CD14-positive monocyte (primary cell): ENCODE results near the gene CADM2. TPM values are rescaled to one million over a fixed set of nuclear protein-coding genes. Genes with fewer than 3 reads are reported as not detected.

Experiments used
- DNase-seq, 3 donors: peaks; one replicate each; pipeline ENCODE4 v3.0.0-alpha.2; 2011 to 2022
- H2AFZ ChIP-seq: 2 replicates; pipeline ENCODE4 v1.6.0; 2012; ENCODE audit warnings: mild to moderate bottlenecking, low read depth, low read length, inconsistent platforms; ENCODE audit not compliant: insufficient read depth, poor library complexity, severe bottlenecking
- H3K27ac ChIP-seq, 2 donors: 1 replicate in 1 of 2; 2 replicates in 1 of 2; pipeline ENCODE4 v1.5.1; 2012 to 2013; ENCODE audit warnings: low read length in 2 of 2, control low read depth in 1 of 2, inconsistent platforms in 1 of 2, low read depth in 1 of 2, mild to moderate bottlenecking in 1 of 2
- H3K27me3 ChIP-seq, 2 donors: one replicate each; pipeline versions ENCODE4 v1.6.0 to v1.6.1; 2011 to 2013; ENCODE audit warnings: low read length in 2 of 2; ENCODE audit not compliant: control insufficient read depth in 2 of 2, insufficient read depth in 2 of 2
- H3K36me3 ChIP-seq, 2 donors: replicated peaks in 1 of 2; 1 replicate in 1 of 2; 2 replicates in 1 of 2; pipeline versions ENCODE4 v1.5.1 to v1.6.1; 2012 to 2013; ENCODE audit warnings: low read length in 2 of 2, control low read depth in 1 of 2, inconsistent platforms in 1 of 2, mild to moderate bottlenecking in 1 of 2; ENCODE audit not compliant: insufficient read depth in 2 of 2, control insufficient read depth in 1 of 2
- H3K4me1 ChIP-seq, 2 donors: 1 replicate in 1 of 2; 2 replicates in 1 of 2; pipeline versions ENCODE4 v1.5.1 to v1.6.1; 2012 to 2013; ENCODE audit warnings: low read length in 2 of 2, control low read depth in 1 of 2, inconsistent platforms in 1 of 2, mild to moderate bottlenecking in 1 of 2, moderate library complexity in 1 of 2; ENCODE audit not compliant: insufficient read depth in 2 of 2, control insufficient read depth in 1 of 2
- H3K4me2 ChIP-seq: replicated peaks from 2 replicates; pipeline ENCODE3; 2012; ENCODE audit warnings: low read length, moderate library complexity, mild to moderate bottlenecking; ENCODE audit not compliant: poor library complexity, severe bottlenecking; ENCODE audit errors: extremely low read depth
- H3K4me3 ChIP-seq, 3 experiments: fragments of 200-600 bp in 1 of 3; sonication (generic) in 1 of 3; replicated peaks in 1 of 3; 1 replicate in 2 of 3; 2 replicates in 1 of 3; pipeline ENCODE4 v1.5.1; 2011 to 2013; ENCODE audit warnings: low read length in 3 of 3, mild to moderate bottlenecking in 3 of 3, control low read depth in 2 of 3, low read depth in 2 of 3, inconsistent platforms in 1 of 3, moderate library complexity in 1 of 3
- H3K79me2 ChIP-seq: 2 replicates; pipeline ENCODE4 v1.6.0; 2012; ENCODE audit warnings: mild to moderate bottlenecking, control low read depth, inconsistent platforms, low read length, moderate library complexity; ENCODE audit not compliant: insufficient read depth
- H3K9ac ChIP-seq: 2 replicates; pipeline ENCODE4 v1.6.0; 2017; ENCODE audit warnings: low read length, mild to moderate bottlenecking; ENCODE audit not compliant: insufficient read depth, poor library complexity, severe bottlenecking
- H3K9me3 ChIP-seq, 2 donors: replicated peaks in 1 of 2; 1 replicate in 1 of 2; 2 replicates in 1 of 2; pipeline versions ENCODE4 v1.5.1 to v1.6.1; 2012 to 2013; ENCODE audit warnings: low read length in 2 of 2, control low read depth in 1 of 2; ENCODE audit not compliant: control insufficient read depth in 1 of 2, insufficient read depth in 1 of 2
- H4K20me1 ChIP-seq: 2 replicates; pipeline ENCODE4 v1.6.0; 2012; ENCODE audit warnings: mild to moderate bottlenecking, low read length, control low read depth, moderate library complexity; ENCODE audit not compliant: insufficient read depth
- H3K27ac Mint-ChIP-seq, 7 donors: one replicate each; pipeline ENCODE4 v1.8.0; 2020; ENCODE audit warnings: mild to moderate bottlenecking in 7 of 7, mixed read lengths in 7 of 7, moderate library complexity in 6 of 7, inconsistent platforms in 2 of 7
- H3K27me3 Mint-ChIP-seq, 3 donors: one replicate each; pipeline ENCODE4 v1.8.0; 2021 to 2022; ENCODE audit warnings: low read depth in 3 of 3, mild to moderate bottlenecking in 3 of 3, mixed read lengths in 3 of 3, moderate library complexity in 3 of 3, inconsistent platforms in 1 of 3
- H3K36me3 Mint-ChIP-seq, 2 donors: one replicate each; pipeline ENCODE4 v1.8.0; 2020; ENCODE audit warnings: mixed read lengths in 2 of 2, inconsistent platforms in 1 of 2, mild to moderate bottlenecking in 1 of 2
- H3K4me1 Mint-ChIP-seq: one replicate; pipeline ENCODE4 v1.8.0; 2020; ENCODE audit warnings: mild to moderate bottlenecking, mixed read lengths
- H3K4me3 Mint-ChIP-seq, 2 donors: one replicate each; pipeline ENCODE4 v1.8.0; 2020; ENCODE audit warnings: mild to moderate bottlenecking in 2 of 2, mixed read lengths in 2 of 2, moderate library complexity in 1 of 2
- H3K9me3 Mint-ChIP-seq, 7 donors: one replicate each; pipeline ENCODE4 v1.8.0; 2020 to 2022; ENCODE audit warnings: mixed read lengths in 7 of 7, mild to moderate bottlenecking in 6 of 7, moderate library complexity in 6 of 7, inconsistent platforms in 2 of 7
- CTCF ChIP-seq: fragments of 200-600 bp; IDR thresholded peaks from one replicate; pipeline ENCODE4 v1.8.0; 2022; ENCODE audit warnings: antibody characterized with exemption, mild to moderate bottlenecking
- WGBS: methylation state at CpG from one replicate; pipeline ENCODE4 v1.1.5; 2013; ENCODE audit warnings: missing lambda C conversion rate; ENCODE audit not compliant: insufficient coverage; 5-methylcytosine and 5-hydroxymethylcytosine counted together
- intact Hi-C, 2 donors: fragments of 100-400 bp; cut with micrococcal nuclease; formaldehyde crosslinking; loops; one replicate each; pipeline versions ENCODE4 v1.15.0 to v1.15.1; 2023
- polyA plus RNA-seq, 3 donors: library from polyadenylated mRNA; depleted of rRNA in 1 of 3; unstranded in 2 of 3; stranded (reverse) in 1 of 3; fragments of 300-500 nt in 2 of 3; fragments of >200 nt in 1 of 3; fragmentation: Illumina TruSeq in 2 of 3; gene quantifications; 1 replicate in 2 of 3; 2 replicates in 1 of 3; pipeline ENCODE4 v1.2.3, GENCODE V29; 2012 to 2021

The CADM2 gene
- polyA plus RNA-seq, 3 donors: not detected

DNA sequence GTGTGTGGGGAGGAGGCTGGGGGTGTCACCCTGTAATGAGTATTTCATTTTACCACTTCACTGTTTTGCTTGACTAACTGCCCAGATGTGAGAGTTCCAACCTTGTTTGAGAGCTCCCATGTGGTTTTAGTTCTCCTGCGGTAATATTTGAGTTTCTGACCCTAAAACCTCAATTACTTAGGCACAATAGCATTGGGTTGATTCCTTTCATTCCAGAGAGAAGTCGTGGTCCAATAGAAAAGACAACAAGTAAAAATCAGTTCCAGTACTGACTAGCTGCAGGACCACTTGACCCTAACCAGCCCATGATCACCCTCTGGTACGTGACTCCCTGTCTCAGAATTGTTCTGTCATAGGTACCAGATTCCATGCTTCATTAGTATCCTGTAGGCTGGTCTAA is 630.4 kb downstream of the CADM2 start:
- H3K4me3 Mint-ChIP-seq: no peak overlapping the region
- Histone ChIP-seq H3K9me3 (no peaks in the 10 kb centered on the region), H3K4me1 (no peaks in the 10 kb centered on the region), H2AFZ (no peak overlapping the region), H3K27ac (no peak overlapping the region), H3K79me2 (no peaks in the 10 kb centered on the region), H3K4me2 (no peak overlapping the region), H4K20me1 (no peaks in the 10 kb centered on the region), H3K27me3 (no peaks in the 10 kb centered on the region), H3K9ac (no peak overlapping the region), H3K36me3 (no peaks in the 10 kb centered on the region), H3K4me3 (no peak overlapping the region)
- H3K4me1 Mint-ChIP-seq: peaks cover 7% of the 10 kb centered on the region
- intact Hi-C loops: no loop called here
- H3K36me3 Mint-ChIP-seq: no peaks in the 10 kb centered on the region
- no CpG with 5 or more reads among the region's 3 CpGs for WGBS
- no peak for TF ChIP-seq CTCF
- no peaks in the 10 kb centered on the region for H3K9me3 Mint-ChIP-seq
- H3K27ac Mint-ChIP-seq: no peak overlapping the region
- no peak for DNase-seq
- peaks cover 0 to 2% (median 0%) of the 10 kb centered on the region in 3 donors for H3K27me3 Mint-ChIP-seq

DNA sequence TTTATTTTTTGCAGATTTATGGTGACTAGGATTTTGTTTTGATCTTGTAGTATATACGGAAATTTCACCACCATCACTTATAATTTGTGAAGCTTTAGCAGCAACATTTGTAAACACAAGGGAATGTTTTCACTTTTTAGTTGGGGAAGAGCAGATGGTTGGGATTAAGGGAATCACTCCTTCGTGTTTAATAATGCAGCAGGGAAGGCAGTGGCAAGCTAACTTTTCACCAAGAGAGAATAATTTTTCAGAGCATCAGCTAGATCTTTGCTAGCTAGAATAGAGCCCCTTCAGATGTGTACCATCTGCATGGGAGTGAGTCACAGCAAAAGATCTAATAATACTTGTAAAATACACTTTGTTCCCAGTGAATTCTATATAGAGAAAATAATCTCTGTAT is 632.7 kb downstream of the CADM2 start:
- H3K27ac ChIP-seq: no peak overlapping the region
- no peak for TF ChIP-seq CTCF
- no peaks in the 10 kb centered on the region for H4K20me1 ChIP-seq
- no peaks in the 10 kb centered on the region for H3K9me3 ChIP-seq
- no peak overlapping the region for H3K27ac Mint-ChIP-seq
- H3K4me1 Mint-ChIP-seq: no peaks in the 10 kb centered on the region
- peaks cover 0 to 2% (median 0%) of the 10 kb centered on the region in 3 donors for H3K27me3 Mint-ChIP-seq
- H3K4me1 ChIP-seq: no peaks in the 10 kb centered on the region
- no peaks in the 10 kb centered on the region for H3K27me3 ChIP-seq
- H3K36me3 ChIP-seq: no peaks in the 10 kb centered on the region
- no peak overlapping the region for H3K4me2 ChIP-seq
- H3K36me3 Mint-ChIP-seq: no peaks in the 10 kb centered on the region
- no peak overlapping the region for H2AFZ ChIP-seq
- no peaks in the 10 kb centered on the region for H3K9me3 Mint-ChIP-seq
- WGBS: no CpG with 5 or more reads among the region's 2 CpGs
- no peak overlapping the region for H3K4me3 Mint-ChIP-seq
- H3K9ac ChIP-seq: no peak overlapping the region
- intact Hi-C loops: no loop called here
- no peak for DNase-seq
- H3K4me3 ChIP-seq: no peak overlapping the region
- H3K79me2 ChIP-seq: no peaks in the 10 kb centered on the region
